CD4-positive, alpha-beta T cell treated with Interleukin-6 for 4 hours (primary cell): ENCODE results near the gene CYP2D6.
"Not testable (repeated sequence)": the region's sequence is repeated elsewhere in the genome, so short reads cannot be mapped to it uniquely, and the experiment has no call there.

Experiments used
- DNase-seq: peaks from one replicate; pipeline ENCODE4 v3.0.0-alpha.2; 2020; ENCODE audit warnings: mixed read lengths

CYP2D6 gene

GRCh38 chr22:42131562-42131961 lies 952 bp upstream of the CYP2D6 start:
- DNase-seq, result no peak

GRCh38 chr22:42130182-42130581 lies 428 bp downstream of the CYP2D6 start:
- DNase-seq, result not testable (repeated sequence)

GRCh38 chr22:42128776-42129694 lies 1.6 kb downstream of the CYP2D6 start:
- peak; percentile 3 for DNase-seq

- not testable (repeated sequence) for DNase-seq
Measured at GRCh38 chr22:42128007-42128406, 2.6 kb downstream of the CYP2D6 start.

GRCh38 chr22:42127606-42128005 lies 3.0 kb downstream of the CYP2D6 start:
- no peak for DNase-seq

- DNase-seq, result not testable (repeated sequence)
Measured at GRCh38 chr22:42123529-42123928, 7.1 kb downstream of the CYP2D6 start.

- DNase-seq, result peak; percentile 55
Measured at GRCh38 chr22:42120231-42121021, 10.2 kb downstream of the CYP2D6 start.

GRCh38 chr22:42116848-42117424 lies 13.7 kb downstream of the CYP2D6 start:
- DNase-seq, result no peak

GRCh38 chr22:42115420-42115830 lies 15.2 kb downstream of the CYP2D6 start:
- DNase-seq, result not testable (repeated sequence)

- DNase-seq, result no peak
Measured at GRCh38 chr22:42114721-42115120, 15.9 kb downstream of the CYP2D6 start.

- peak; percentile 23 for DNase-seq
Measured at GRCh38 chr22:42112793-42113192, 17.8 kb downstream of the CYP2D6 start.

GRCh38 chr22:42111798-42112197 lies 18.8 kb downstream of the CYP2D6 start:
- DNase-seq, result no peak

- DNase-seq, result no peak
Measured at GRCh38 chr22:42108848-42109247, 21.8 kb downstream of the CYP2D6 start.

- not testable (repeated sequence) for DNase-seq
Measured at GRCh38 chr22:42104332-42104860, 26.2 kb downstream of the CYP2D6 start.

GRCh38 chr22:42101199-42101598 lies 29.4 kb downstream of the CYP2D6 start:
- no peak for DNase-seq

- DNase-seq, result peak; percentile 10
Measured at GRCh38 chr22:42091455-42091782, 39.2 kb downstream of the CYP2D6 start.

- peak; percentile 99 for DNase-seq
Measured at GRCh38 chr22:42090596-42091454, 39.8 kb downstream of the CYP2D6 start, which contains the start of gene NDUFA6. TSS of gene NDUFA6 (minus strand) at chr22:42090772. CDS start at chr22:42090744, 28 bp downstream.

GRCh38 chr22:42086051-42086450 lies 44.6 kb downstream of the CYP2D6 start:
- no peak for DNase-seq

- DNase-seq, result no peak
Measured at GRCh38 chr22:42084874-42085273, 45.7 kb downstream of the CYP2D6 start.

- no peak for DNase-seq
Measured at GRCh38 chr22:42083119-42083518, 47.5 kb downstream of the CYP2D6 start.

GRCh38 chr22:42080287-42080686 lies 50.3 kb downstream of the CYP2D6 start:
- peak; percentile 37 for DNase-seq
